ENCODE results near the gene LPO.

DNA sequence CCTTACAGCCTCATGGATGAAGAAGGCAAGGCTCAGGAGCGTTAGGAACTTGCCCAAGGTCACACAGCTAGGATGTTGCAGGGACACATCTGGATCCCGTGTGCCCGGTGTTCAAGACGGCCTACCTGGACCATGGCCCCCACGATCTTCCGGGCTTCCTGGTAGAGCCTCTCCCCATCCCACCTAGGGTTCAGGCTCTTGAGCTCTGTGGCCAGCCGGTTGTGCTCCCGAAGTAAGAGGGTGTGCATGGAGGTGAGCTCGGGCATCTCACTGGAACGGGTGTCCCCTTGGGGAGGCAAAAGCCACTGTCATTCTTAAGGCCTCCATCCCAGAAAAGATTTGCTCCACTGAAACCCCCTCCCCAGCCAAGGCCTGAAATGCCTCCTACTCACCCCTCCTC is 37.0 kb downstream of the LPO start:
- TF ChIP-seq, protein P1, sequence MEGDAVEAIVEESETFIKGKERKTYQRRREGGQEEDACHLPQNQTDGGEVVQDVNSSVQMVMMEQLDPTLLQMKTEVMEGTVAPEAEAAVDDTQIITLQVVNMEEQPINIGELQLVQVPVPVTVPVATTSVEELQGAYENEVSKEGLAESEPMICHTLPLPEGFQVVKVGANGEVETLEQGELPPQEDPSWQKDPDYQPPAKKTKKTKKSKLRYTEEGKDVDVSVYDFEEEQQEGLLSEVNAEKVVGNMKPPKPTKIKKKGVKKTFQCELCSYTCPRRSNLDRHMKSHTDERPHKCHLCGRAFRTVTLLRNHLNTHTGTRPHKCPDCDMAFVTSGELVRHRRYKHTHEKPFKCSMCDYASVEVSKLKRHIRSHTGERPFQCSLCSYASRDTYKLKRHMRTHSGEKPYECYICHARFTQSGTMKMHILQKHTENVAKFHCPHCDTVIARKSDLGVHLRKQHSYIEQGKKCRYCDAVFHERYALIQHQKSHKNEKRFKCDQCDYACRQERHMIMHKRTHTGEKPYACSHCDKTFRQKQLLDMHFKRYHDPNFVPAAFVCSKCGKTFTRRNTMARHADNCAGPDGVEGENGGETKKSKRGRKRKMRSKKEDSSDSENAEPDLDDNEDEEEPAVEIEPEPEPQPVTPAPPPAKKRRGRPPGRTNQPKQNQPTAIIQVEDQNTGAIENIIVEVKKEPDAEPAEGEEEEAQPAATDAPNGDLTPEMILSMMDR (IDR thresholded peaks at IDR 0.05), result no peak
- TF ChIP-seq POLR2A (IDR thresholded peaks at IDR 0.05), result no peak

Measured in lower leg skin (tissue), 3 donors.